Activated CD4-positive, alpha-beta T cell treated with anti-CD3 and anti-CD28 coated beads, Interleukin-2, amount 10 ng/mL, durations not matched to agents 24 days and 14 days (primary cell): ENCODE data around the gene GPHN. TPM values are rescaled to one million over a fixed set of nuclear protein-coding genes. Genes with fewer than 3 reads are reported as not detected.
"Not testable (repeated sequence)": the region's sequence is repeated elsewhere in the genome, so short reads cannot be mapped to it uniquely, and the experiment has no call there.

Experiments used
- DNase-seq: peaks from one replicate; pipeline ENCODE4 v3.0.0; 2022
- H3K27ac Mint-ChIP-seq: one replicate; pipeline ENCODE4 v1.8.0; 2022; ENCODE audit warnings: mild to moderate bottlenecking, mixed read lengths
- H3K27me3 Mint-ChIP-seq: one replicate; pipeline ENCODE4 v1.8.0; 2022; ENCODE audit warnings: mixed read lengths
- H3K36me3 Mint-ChIP-seq: one replicate; pipeline ENCODE4 v1.8.0; 2022; ENCODE audit warnings: low read depth, mild to moderate bottlenecking, mixed read lengths
- H3K4me1 Mint-ChIP-seq: one replicate; pipeline ENCODE4 v1.8.0; 2021; ENCODE audit warnings: mixed read lengths
- H3K4me3 Mint-ChIP-seq: one replicate; pipeline ENCODE4 v1.8.0; 2022; ENCODE audit warnings: mild to moderate bottlenecking, moderate library complexity, mixed read lengths
- H3K9me3 Mint-ChIP-seq: one replicate; pipeline ENCODE4 v1.8.0; 2021; ENCODE audit warnings: mixed read lengths
- intact Hi-C: fragments of 100-400 bp; cut with micrococcal nuclease; formaldehyde crosslinking; loops from one replicate; pipeline ENCODE4 v1.15.1; 2023
- total RNA-seq: library from RNA; stranded (reverse); gene quantifications from 2 replicates; pipeline ENCODE4 v1.2.3, GENCODE V29; 2022

GPHN gene
- total RNA-seq, 1 donor from 2014 or later, result 44.4 TPM

DNA sequence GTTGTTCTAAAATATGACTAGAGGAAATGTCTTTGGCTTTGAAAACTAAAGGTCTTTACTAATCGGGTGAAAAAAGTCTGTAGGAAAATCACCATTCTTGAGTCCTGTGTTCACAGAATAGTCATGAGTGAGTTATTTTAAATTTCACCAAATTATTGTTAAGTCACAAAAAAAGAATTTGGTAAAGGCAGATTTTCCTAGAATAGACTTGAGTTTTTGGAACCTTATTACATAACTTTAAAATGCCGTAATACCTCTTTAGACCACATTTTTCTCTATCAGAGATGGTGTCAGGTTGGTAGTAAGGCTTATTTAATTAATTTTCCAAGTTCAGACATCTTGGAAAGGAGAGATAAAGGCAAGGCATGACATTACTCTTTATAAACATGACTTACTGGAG is 496.6 kb downstream of the GPHN start:
- intact Hi-C loops, result no loop called here
- no peaks in the 10 kb centered on the region for H3K4me1 Mint-ChIP-seq
- no peak for DNase-seq
- H3K9me3 Mint-ChIP-seq, result no peaks in the 10 kb centered on the region
- no peak overlapping the region for H3K4me3 Mint-ChIP-seq
- H3K27me3 Mint-ChIP-seq, result no peaks in the 10 kb centered on the region
- H3K27ac Mint-ChIP-seq, result no peak overlapping the region
- H3K36me3 Mint-ChIP-seq, result no peaks in the 10 kb centered on the region

DNA sequence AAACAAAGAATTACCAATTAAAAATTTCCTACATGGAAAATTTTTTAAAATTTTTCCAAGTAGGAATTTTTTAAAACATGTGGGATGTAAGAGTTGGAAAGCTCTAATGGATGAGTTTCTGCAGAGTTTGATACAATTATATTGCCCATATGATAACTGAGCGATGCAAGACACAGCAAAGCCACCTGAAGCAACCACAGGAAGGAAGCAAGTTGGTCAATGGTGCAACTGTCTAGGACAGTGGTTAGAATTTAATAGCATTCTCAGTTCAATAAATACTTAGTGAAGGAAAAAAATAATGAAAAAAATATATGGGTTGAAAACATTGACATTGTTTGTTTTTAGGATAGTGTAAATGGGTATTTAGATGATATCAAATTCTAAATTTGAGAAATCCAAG is 502.7 kb downstream of the GPHN start:
- H3K27me3 Mint-ChIP-seq, result no peaks in the 10 kb centered on the region
- H3K4me1 Mint-ChIP-seq, result no peaks in the 10 kb centered on the region
- intact Hi-C loops, result no loop called here
- H3K9me3 Mint-ChIP-seq, result no peaks in the 10 kb centered on the region
- no peak overlapping the region for H3K4me3 Mint-ChIP-seq
- DNase-seq, result no peak
- H3K27ac Mint-ChIP-seq, result no peak overlapping the region
- H3K36me3 Mint-ChIP-seq, result no peaks in the 10 kb centered on the region

DNA sequence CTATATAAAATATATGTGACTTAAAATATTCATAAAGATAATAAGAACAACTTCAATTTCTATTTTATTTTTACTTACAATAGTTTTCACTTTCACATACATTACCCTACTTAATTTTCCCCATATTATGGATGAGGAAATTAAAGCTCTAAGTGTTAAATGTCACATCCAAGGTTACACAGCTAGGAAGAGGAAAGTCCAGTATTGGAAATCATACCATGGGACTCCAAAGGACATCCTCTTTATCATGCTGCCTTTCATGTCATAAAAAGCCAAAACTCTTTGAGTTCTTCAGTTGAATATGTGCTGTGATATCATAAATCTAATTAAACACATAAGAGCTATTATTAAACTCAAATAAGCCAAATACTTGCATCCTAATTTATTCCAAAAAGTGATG is 508.9 kb downstream of the GPHN start:
- Mint-ChIP-seq H3K4me3 (no peak overlapping the region), H3K36me3 (no peaks in the 10 kb centered on the region), H3K9me3 (no peaks in the 10 kb centered on the region), H3K4me1 (no peaks in the 10 kb centered on the region), H3K27me3 (no peaks in the 10 kb centered on the region), H3K27ac (no peak overlapping the region)
- no peak for DNase-seq
- intact Hi-C loops, result no loop called here

DNA sequence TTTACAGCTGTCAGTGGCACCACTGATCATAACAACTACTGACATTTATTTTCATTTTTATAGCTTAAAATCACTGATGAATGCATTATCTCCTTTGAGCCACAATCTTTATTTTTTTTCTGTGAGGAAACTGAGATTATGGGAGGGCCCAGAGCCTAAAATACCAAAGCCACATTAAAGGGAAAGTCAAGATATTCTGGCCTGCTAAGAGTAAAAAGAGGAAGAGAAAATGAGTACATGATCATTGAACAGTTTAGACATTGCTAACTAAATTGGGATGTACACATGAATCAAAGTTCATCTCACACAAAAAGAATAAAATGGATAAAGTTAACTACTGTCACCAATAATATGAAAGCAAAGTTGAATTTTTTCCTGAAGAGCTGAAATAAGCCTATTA is 510.8 kb downstream of the GPHN start:
- no peak overlapping the region for H3K27ac Mint-ChIP-seq
- H3K9me3 Mint-ChIP-seq, result no peaks in the 10 kb centered on the region
- H3K36me3 Mint-ChIP-seq, result no peaks in the 10 kb centered on the region
- H3K4me3 Mint-ChIP-seq, result no peak overlapping the region
- DNase-seq, result no peak
- H3K4me1 Mint-ChIP-seq, result no peaks in the 10 kb centered on the region
- no peaks in the 10 kb centered on the region for H3K27me3 Mint-ChIP-seq
- intact Hi-C loops, result no loop called here

DNA sequence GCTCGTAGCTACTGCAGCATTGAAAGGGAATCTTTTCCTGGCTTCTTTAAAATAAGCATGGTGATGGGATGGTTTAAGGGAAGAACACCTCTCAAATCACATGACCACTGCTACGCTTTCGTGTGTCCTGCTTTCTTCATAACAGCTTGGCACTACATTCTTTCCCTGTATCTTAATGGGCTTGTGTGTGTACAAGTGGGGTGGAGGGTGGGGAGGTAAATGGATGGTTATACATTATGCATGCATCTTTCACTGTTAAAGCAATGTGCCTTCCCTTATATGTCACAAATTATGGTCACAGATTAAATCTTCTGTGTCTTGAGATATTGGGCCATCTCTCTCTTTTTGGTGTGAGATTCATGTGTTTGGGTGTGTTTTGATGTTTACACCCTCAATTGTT is 511.8 kb downstream of the GPHN start:
- H3K4me1 Mint-ChIP-seq, result no peaks in the 10 kb centered on the region
- H3K36me3 Mint-ChIP-seq, result peaks cover 2% of the 10 kb centered on the region
- H3K27me3 Mint-ChIP-seq, result no peaks in the 10 kb centered on the region
- no peak overlapping the region for H3K27ac Mint-ChIP-seq
- DNase-seq, result no peak
- no peak overlapping the region for H3K4me3 Mint-ChIP-seq
- H3K9me3 Mint-ChIP-seq, result no peaks in the 10 kb centered on the region
- intact Hi-C loops, result no loop called here

DNA sequence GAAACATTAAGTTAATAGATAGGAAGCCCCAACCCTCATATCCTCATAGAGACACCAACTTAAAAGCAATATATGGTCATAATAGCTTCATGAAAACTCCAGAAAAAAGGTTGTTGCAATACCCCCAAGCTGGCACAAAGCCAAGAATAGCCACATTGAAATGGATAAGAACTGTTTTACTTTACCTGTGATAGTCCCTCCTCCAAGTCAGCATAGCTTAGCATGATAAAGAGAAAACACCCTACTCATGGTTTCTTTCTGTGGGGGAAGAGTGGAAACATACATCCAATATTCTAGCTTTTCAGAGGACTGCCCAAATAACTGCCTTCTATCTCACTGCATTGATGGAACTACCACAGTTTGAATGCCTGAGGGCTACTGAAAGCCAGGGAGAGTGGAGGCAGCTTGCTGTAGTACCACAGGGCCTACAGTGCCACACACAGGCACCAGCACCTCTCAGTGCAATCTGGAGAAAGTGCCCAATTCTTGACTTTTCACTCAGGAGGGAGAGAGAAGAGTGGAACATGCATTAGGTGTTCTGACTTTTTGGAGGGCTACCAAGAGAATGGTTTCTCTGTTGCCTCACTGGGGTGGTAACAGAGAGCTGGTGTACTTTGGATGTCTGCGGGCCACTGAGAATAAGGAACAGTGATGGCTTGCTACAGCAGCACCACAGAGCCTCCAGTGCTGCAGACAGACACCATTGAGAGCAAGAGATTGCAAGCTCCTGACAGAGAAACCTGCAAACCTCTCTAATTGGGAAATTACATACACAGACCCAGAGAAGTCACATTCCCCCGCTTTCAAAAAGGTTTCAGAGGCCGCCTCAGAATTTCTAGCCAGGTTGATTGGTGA is 524.2 kb downstream of the GPHN start:
- Mint-ChIP-seq H3K4me1 (no peaks in the 10 kb centered on the region), H3K36me3 (peaks cover 7% of the 10 kb centered on the region), H3K27me3 (no peaks in the 10 kb centered on the region), H3K4me3 (no peak overlapping the region), H3K9me3 (peaks cover 11% of the 10 kb centered on the region), H3K27ac (no peak overlapping the region)
- intact Hi-C loops, result no loop called here
- no peak for DNase-seq

DNA sequence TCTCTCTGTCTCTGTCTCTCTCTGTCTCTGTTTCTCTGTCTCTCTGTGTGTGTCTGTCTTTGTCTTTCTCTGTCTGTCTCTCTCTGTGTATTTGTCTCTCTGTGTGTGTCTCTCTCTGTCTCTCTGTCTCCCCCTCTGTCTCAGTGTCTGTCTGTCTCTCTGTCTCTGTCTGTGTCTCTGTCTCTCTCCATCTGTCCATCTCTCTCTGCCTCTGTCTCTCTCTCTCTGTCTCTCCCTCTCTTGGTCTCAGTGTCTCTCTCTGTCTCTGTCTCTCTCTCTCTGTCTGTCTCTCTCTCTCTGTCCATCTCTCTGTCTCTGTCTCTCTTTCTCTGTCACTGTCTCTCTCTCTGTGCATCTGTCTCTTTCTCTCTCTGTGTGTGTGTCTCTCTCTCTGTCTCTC is 537.5 kb downstream of the GPHN start:
- H3K27ac Mint-ChIP-seq, result no peak overlapping the region
- H3K4me1 Mint-ChIP-seq, result no peaks in the 10 kb centered on the region
- peaks cover 5% of the 10 kb centered on the region for H3K36me3 Mint-ChIP-seq
- H3K4me3 Mint-ChIP-seq, result no peak overlapping the region
- no peaks in the 10 kb centered on the region for H3K27me3 Mint-ChIP-seq
- intact Hi-C loops, result no loop called here
- no peak for DNase-seq
- no peaks in the 10 kb centered on the region for H3K9me3 Mint-ChIP-seq

DNA sequence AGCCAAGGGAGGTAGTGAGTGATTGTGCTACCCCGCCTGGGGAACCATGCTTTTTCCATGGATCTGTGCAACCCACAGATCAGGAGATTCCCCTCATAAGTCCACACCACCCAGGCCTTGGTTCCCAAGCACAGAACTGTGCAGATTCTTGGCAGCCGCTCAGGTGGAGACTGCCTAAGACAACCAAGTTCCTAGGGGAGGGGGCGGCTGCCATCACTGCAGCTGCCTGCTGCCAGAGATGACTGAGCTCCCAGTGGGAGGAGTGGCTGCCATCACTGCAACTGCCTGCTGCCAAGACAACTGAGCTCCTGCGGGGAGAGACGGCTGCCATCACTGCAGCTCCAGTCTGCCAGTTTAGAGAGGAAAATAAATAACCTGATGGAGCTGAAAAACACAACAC is 542.9 kb downstream of the GPHN start:
- Mint-ChIP-seq H3K9me3 (peaks cover 24% of the 10 kb centered on the region), H3K27me3 (no peaks in the 10 kb centered on the region), H3K36me3 (peaks cover 13% of the 10 kb centered on the region), H3K4me3 (no peak overlapping the region), H3K4me1 (no peaks in the 10 kb centered on the region), H3K27ac (no peak overlapping the region)
- intact Hi-C loops, result no loop called here
- DNase-seq, result no peak

DNA sequence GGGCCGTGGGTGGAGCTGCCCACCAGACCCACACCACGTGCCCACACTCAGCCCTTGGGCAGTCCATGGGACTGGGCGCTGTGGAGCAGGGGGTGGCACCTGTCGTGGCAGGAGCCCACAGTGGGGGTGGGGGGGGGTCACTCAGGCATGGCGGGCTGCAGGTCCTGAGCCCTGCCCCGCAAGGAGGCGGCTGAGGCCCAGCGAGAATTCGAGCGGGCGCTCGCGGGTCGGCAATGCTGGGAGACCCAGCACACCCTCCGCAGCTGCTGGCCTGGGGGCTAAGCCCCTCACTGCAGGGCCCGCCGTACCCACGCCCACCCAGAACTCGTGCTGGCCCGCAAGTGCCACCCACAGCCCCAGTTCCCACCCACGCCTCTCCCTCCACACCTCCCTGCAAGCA is 548.7 kb downstream of the GPHN start:
- intact Hi-C loops, result no loop called here
- peaks cover 7% of the 10 kb centered on the region for H3K36me3 Mint-ChIP-seq
- DNase-seq, result no peak
- H3K4me1 Mint-ChIP-seq, result no peaks in the 10 kb centered on the region
- peaks cover 24% of the 10 kb centered on the region for H3K9me3 Mint-ChIP-seq
- no peak overlapping the region for H3K4me3 Mint-ChIP-seq
- H3K27me3 Mint-ChIP-seq, result no peaks in the 10 kb centered on the region
- H3K27ac Mint-ChIP-seq, result no peak overlapping the region

DNA sequence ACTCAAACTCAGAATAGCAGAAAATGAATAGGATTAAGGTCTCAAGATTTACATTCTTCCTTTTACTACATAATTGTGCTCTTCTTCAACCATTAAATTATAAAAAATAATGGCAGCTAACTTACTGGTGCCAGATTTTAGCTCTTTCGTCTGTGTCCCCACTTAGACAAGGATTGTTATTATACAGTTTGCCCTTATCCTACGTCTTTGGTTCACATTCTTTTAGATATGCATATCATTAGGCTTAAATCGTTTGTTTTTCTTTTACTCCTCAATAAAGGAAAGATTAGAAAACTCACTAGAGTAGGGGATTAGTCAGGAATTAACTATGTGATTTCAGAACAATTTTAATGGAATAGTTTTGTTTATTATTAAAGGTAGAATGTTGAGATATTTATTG is 551.6 kb downstream of the GPHN start:
- intact Hi-C loops, result no loop called here

DNA sequence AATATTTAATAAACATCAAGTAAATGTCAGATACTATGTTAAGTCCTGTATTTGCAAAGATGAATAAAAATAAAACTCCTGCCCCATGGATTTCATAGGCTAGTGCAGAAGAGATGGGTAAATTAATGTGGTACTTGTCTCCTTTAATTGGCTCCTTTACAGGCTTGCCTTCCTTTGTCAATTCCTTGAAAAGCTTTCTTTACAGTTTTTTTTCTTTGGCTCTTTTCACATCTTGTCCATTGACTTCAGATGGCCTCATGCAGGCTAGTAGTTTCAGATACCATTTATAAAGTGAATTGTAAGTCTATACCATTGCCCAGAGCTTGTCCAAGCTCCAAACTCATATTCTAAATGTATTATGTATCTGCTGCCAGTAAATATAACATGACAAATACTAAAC is 552.6 kb downstream of the GPHN start:
- Mint-ChIP-seq H3K27me3 (no peaks in the 10 kb centered on the region), H3K9me3 (peaks cover 12% of the 10 kb centered on the region), H3K4me3 (no peak overlapping the region), H3K4me1 (no peaks in the 10 kb centered on the region), H3K36me3 (peaks cover 3% of the 10 kb centered on the region), H3K27ac (no peak overlapping the region)
- intact Hi-C loops, result no loop called here
- DNase-seq, result no peak

More for the DNA sequence above, 551.6 kb downstream of the GPHN start:
- no peak overlapping the region for H3K4me3 Mint-ChIP-seq
- no peak for DNase-seq
- H3K9me3 Mint-ChIP-seq, result peaks cover 6% of the 10 kb centered on the region
- H3K4me1 Mint-ChIP-seq, result no peaks in the 10 kb centered on the region
- H3K36me3 Mint-ChIP-seq, result peaks cover 3% of the 10 kb centered on the region
- no peaks in the 10 kb centered on the region for H3K27me3 Mint-ChIP-seq
- no peak overlapping the region for H3K27ac Mint-ChIP-seq

DNA sequence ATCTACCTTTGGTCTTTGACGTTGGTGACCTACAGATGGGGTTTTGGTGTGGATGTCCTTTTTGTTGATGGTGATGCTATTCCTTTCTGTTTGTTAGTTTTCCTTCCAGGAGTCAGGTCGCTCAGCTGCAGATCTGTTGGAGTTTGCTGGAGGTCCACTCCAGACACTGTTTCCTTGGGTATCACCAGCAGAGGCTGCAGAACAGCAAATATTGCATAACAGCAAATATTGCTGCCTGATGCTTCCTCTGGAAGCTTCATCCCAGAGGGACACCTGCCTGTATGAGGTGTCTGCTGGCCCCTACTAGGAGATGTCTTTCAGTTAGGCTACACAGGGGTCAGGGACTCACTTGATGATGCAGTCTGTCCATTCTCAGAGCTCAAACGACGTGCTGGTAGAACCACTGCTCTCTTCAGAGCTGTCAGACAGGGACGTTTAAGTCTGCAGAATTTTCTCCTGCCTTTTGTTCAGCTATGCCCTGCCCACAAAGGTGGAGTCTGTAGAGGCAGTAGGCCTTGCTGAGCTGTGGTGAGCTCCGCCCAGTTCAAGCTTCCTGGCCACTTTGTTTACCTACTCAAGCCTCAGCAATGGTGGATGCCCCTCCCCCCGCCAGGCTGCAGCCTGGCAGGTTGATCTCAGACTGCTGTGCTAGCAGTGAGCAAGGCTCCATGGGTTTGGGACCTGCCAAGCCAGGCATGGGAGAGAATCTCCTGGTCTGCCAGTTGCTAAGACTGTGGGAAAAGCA is 559.3 kb downstream of the GPHN start:
- H3K27me3 Mint-ChIP-seq, H3K36me3 Mint-ChIP-seq, H3K4me1 Mint-ChIP-seq, H3K4me3 Mint-ChIP-seq, H3K27ac Mint-ChIP-seq, intact Hi-C loops: not testable (repeated sequence)
- H3K9me3 Mint-ChIP-seq, result peaks cover 18% of the 10 kb centered on the region
- DNase-seq, result peak; percentile 60

DNA sequence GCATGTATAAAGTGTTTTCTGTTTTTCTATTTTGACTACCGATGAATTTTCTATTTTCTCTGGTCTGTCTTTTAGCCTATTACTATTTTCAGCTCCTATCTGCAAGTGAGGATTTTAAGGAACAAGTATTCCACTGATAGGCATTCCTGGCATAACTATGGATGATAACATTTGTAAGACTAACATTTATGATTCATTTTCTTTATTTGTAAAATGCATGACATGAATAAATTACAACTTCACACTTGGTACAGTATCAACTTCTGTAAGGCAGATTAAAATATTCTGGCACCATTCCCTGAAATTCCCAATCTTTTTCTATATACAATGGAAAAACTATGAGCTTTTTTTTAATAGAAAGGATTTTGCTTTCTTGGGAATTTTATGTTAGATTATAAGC is 560.3 kb downstream of the GPHN start:
- intact Hi-C loops, result no loop called here
- H3K4me1 Mint-ChIP-seq, result peaks cover 4% of the 10 kb centered on the region
- peaks cover 4% of the 10 kb centered on the region for H3K36me3 Mint-ChIP-seq
- H3K9me3 Mint-ChIP-seq, result peaks cover 18% of the 10 kb centered on the region
- DNase-seq, result no peak
- H3K4me3 Mint-ChIP-seq, result no peak overlapping the region
- no peaks in the 10 kb centered on the region for H3K27me3 Mint-ChIP-seq
- no peak overlapping the region for H3K27ac Mint-ChIP-seq

DNA sequence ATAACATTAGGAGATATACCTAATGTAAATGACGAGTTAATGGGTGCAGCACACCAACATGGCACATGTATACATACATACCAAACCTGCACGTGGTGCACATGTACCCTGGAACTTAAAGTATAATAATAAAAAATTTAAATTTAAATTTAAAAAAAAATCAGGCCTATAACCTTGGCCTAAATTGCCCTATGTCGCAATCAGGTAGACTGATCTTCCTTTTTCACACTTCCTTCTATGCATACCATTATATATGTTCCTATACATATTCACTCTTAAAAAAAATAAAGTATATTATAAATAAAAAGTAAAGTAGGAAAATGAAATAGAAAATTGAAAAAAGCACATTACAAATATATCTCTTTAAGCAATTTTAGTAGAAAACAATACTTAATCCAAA is 563.6 kb downstream of the GPHN start:
- peaks cover 7% of the 10 kb centered on the region for H3K9me3 Mint-ChIP-seq
- no peak for DNase-seq
- H3K36me3 Mint-ChIP-seq, result peaks cover 4% of the 10 kb centered on the region
- no peaks in the 10 kb centered on the region for H3K27me3 Mint-ChIP-seq
- H3K4me3 Mint-ChIP-seq, result no peak overlapping the region
- intact Hi-C loops, result no loop called here
- peaks cover 4% of the 10 kb centered on the region for H3K4me1 Mint-ChIP-seq
- H3K27ac Mint-ChIP-seq, result no peak overlapping the region
